ENCODE data around the gene SLC10A7. TPM values are rescaled to one million over a fixed set of nuclear protein-coding genes. Genes with fewer than 3 reads are reported as not detected.
"Not testable (repeated sequence)": the region's sequence is repeated elsewhere in the genome, so short reads cannot be mapped to it uniquely, and the experiment has no call there.

Gene SLC10A7
- total RNA-seq, 1 donor from 2014 or later: 22.9 TPM

- no peaks in the 10 kb centered on the region for H3K27me3 Mint-ChIP-seq
- H3K4me3 Mint-ChIP-seq: no peak overlapping the region
- no peak for DNase-seq
- no peaks in the 10 kb centered on the region for H3K9me3 Mint-ChIP-seq
- intact Hi-C loops (cut with micrococcal nuclease): no loop called here
- H3K27ac Mint-ChIP-seq: no peak overlapping the region
- no peaks in the 10 kb centered on the region for H3K4me1 Mint-ChIP-seq
- H3K36me3 Mint-ChIP-seq (ENCODE audit: low read depth): no peaks in the 10 kb centered on the region
Observed at GRCh38 chr4:146401274-146401673, 120.5 kb downstream of the SLC10A7 start.

- H3K27ac Mint-ChIP-seq: no peak overlapping the region
- H3K9me3 Mint-ChIP-seq: no peaks in the 10 kb centered on the region
- no peaks in the 10 kb centered on the region for H3K36me3 Mint-ChIP-seq (ENCODE audit: low read depth)
- intact Hi-C loops (cut with micrococcal nuclease): no loop called here
- no peak overlapping the region for H3K4me3 Mint-ChIP-seq
- DNase-seq: no peak
- H3K4me1 Mint-ChIP-seq: no peaks in the 10 kb centered on the region
- H3K27me3 Mint-ChIP-seq: no peaks in the 10 kb centered on the region
Observed at GRCh38 chr4:146398896-146399445, 122.8 kb downstream of the SLC10A7 start.

- Mint-ChIP-seq H3K36me3 (ENCODE audit: low read depth) (no peaks in the 10 kb centered on the region), H3K4me1 (no peaks in the 10 kb centered on the region), H3K9me3 (no peaks in the 10 kb centered on the region), H3K27me3 (no peaks in the 10 kb centered on the region), H3K4me3 (no peak overlapping the region), H3K27ac (no peak overlapping the region)
- intact Hi-C loops (cut with micrococcal nuclease): no loop called here
- DNase-seq: no peak
Observed at GRCh38 chr4:146398404-146398803, 123.3 kb downstream of the SLC10A7 start.

- Mint-ChIP-seq H3K9me3 (no peaks in the 10 kb centered on the region), H3K36me3 (ENCODE audit: low read depth) (no peaks in the 10 kb centered on the region), H3K4me3 (no peak overlapping the region), H3K4me1 (no peaks in the 10 kb centered on the region), H3K27ac (no peak overlapping the region), H3K27me3 (no peaks in the 10 kb centered on the region)
- intact Hi-C loops (cut with micrococcal nuclease): no loop called here
- no peak for DNase-seq
Observed at GRCh38 chr4:146389561-146389960, 132.2 kb downstream of the SLC10A7 start.

GRCh38 chr4:146382194-146382593 lies 139.5 kb downstream of the SLC10A7 start:
- Mint-ChIP-seq H3K27me3 (no peaks in the 10 kb centered on the region), H3K4me3 (no peak overlapping the region), H3K36me3 (ENCODE audit: low read depth) (no peaks in the 10 kb centered on the region), H3K4me1 (no peaks in the 10 kb centered on the region), H3K27ac (no peak overlapping the region), H3K9me3 (no peaks in the 10 kb centered on the region)
- intact Hi-C loops (cut with micrococcal nuclease): no loop called here
- DNase-seq: no peak

GRCh38 chr4:146381263-146381872 lies 140.4 kb downstream of the SLC10A7 start:
- no peaks in the 10 kb centered on the region for H3K36me3 Mint-ChIP-seq (ENCODE audit: low read depth)
- no peak for DNase-seq
- no peaks in the 10 kb centered on the region for H3K27me3 Mint-ChIP-seq
- H3K4me3 Mint-ChIP-seq: no peak overlapping the region
- H3K4me1 Mint-ChIP-seq: no peaks in the 10 kb centered on the region
- intact Hi-C loops (cut with micrococcal nuclease): no loop called here
- H3K27ac Mint-ChIP-seq: no peak overlapping the region
- H3K9me3 Mint-ChIP-seq: no peaks in the 10 kb centered on the region

- Mint-ChIP-seq H3K27me3 (no peaks in the 10 kb centered on the region), H3K9me3 (no peaks in the 10 kb centered on the region), H3K4me3 (no peak overlapping the region), H3K27ac (no peak overlapping the region), H3K36me3 (ENCODE audit: low read depth) (no peaks in the 10 kb centered on the region), H3K4me1 (no peaks in the 10 kb centered on the region)
- DNase-seq: no peak
- intact Hi-C loops (cut with micrococcal nuclease): no loop called here
Observed at GRCh38 chr4:146379744-146380143, 142.0 kb downstream of the SLC10A7 start.

- no peaks in the 10 kb centered on the region for H3K36me3 Mint-ChIP-seq (ENCODE audit: low read depth)
- no peak overlapping the region for H3K27ac Mint-ChIP-seq
- intact Hi-C loops (cut with micrococcal nuclease): no loop called here
- no peak overlapping the region for H3K4me3 Mint-ChIP-seq
- H3K27me3 Mint-ChIP-seq: no peaks in the 10 kb centered on the region
- no peaks in the 10 kb centered on the region for H3K9me3 Mint-ChIP-seq
- peaks cover 4% of the 10 kb centered on the region for H3K4me1 Mint-ChIP-seq
- no peak for DNase-seq
Observed at GRCh38 chr4:146371812-146372211, 149.9 kb downstream of the SLC10A7 start.

- DNase-seq: no peak
- Mint-ChIP-seq H3K4me1 (peaks cover 4% of the 10 kb centered on the region), H3K4me3 (no peak overlapping the region), H3K27me3 (no peaks in the 10 kb centered on the region), H3K36me3 (ENCODE audit: low read depth) (no peaks in the 10 kb centered on the region), H3K27ac (no peak overlapping the region), H3K9me3 (no peaks in the 10 kb centered on the region)
- intact Hi-C loops (cut with micrococcal nuclease): no loop called here
Observed at GRCh38 chr4:146370841-146371240, 150.9 kb downstream of the SLC10A7 start.

GRCh38 chr4:146369446-146369845 lies 152.3 kb downstream of the SLC10A7 start:
- H3K27ac Mint-ChIP-seq: no peak overlapping the region
- H3K4me1 Mint-ChIP-seq: peaks cover 4% of the 10 kb centered on the region
- no peaks in the 10 kb centered on the region for H3K36me3 Mint-ChIP-seq (ENCODE audit: low read depth)
- H3K4me3 Mint-ChIP-seq: no peak overlapping the region
- no peak for DNase-seq
- H3K27me3 Mint-ChIP-seq: no peaks in the 10 kb centered on the region
- intact Hi-C loops (cut with micrococcal nuclease): no loop called here
- no peaks in the 10 kb centered on the region for H3K9me3 Mint-ChIP-seq

GRCh38 chr4:146368209-146368608 lies 153.5 kb downstream of the SLC10A7 start:
- Mint-ChIP-seq H3K9me3 (peaks cover 12% of the 10 kb centered on the region), H3K4me1 (peaks cover 5% of the 10 kb centered on the region), H3K4me3 (no peak overlapping the region), H3K27me3 (no peaks in the 10 kb centered on the region), H3K36me3 (ENCODE audit: low read depth) (no peaks in the 10 kb centered on the region), H3K27ac (no peak overlapping the region)
- DNase-seq: no peak
- intact Hi-C loops (cut with micrococcal nuclease): no loop called here

GRCh38 chr4:146367347-146367746 lies 154.4 kb downstream of the SLC10A7 start:
- H3K4me3 Mint-ChIP-seq: no peak overlapping the region
- H3K4me1 Mint-ChIP-seq: peaks cover 5% of the 10 kb centered on the region
- intact Hi-C loops (cut with micrococcal nuclease): no loop called here
- no peak overlapping the region for H3K27ac Mint-ChIP-seq
- H3K36me3 Mint-ChIP-seq (ENCODE audit: low read depth): peaks cover 2% of the 10 kb centered on the region
- H3K27me3 Mint-ChIP-seq: no peaks in the 10 kb centered on the region
- H3K9me3 Mint-ChIP-seq: peaks cover 13% of the 10 kb centered on the region
- no peak for DNase-seq

- intact Hi-C loops (cut with micrococcal nuclease): no loop called here
- peaks cover 2% of the 10 kb centered on the region for H3K4me1 Mint-ChIP-seq
- no peak overlapping the region for H3K4me3 Mint-ChIP-seq
- peaks cover 13% of the 10 kb centered on the region for H3K9me3 Mint-ChIP-seq
- H3K36me3 Mint-ChIP-seq (ENCODE audit: low read depth): peaks cover 7% of the 10 kb centered on the region
- no peaks in the 10 kb centered on the region for H3K27me3 Mint-ChIP-seq
- no peak overlapping the region for H3K27ac Mint-ChIP-seq
- no peak for DNase-seq
Observed at GRCh38 chr4:146359771-146360170, 162.0 kb downstream of the SLC10A7 start.

GRCh38 chr4:146350114-146350513 lies 171.6 kb downstream of the SLC10A7 start:
- H3K27ac Mint-ChIP-seq; H3K36me3 Mint-ChIP-seq (ENCODE audit: low read depth); DNase-seq; intact Hi-C loops (cut with micrococcal nuclease); H3K9me3 Mint-ChIP-seq; H3K4me3 Mint-ChIP-seq; H3K4me1 Mint-ChIP-seq; H3K27me3 Mint-ChIP-seq: not testable (repeated sequence)

- Mint-ChIP-seq H3K4me1 (peaks cover 4% of the 10 kb centered on the region), H3K27ac (no peak overlapping the region), H3K4me3 (no peak overlapping the region), H3K9me3 (no peaks in the 10 kb centered on the region), H3K27me3 (no peaks in the 10 kb centered on the region), H3K36me3 (ENCODE audit: low read depth) (no peaks in the 10 kb centered on the region)
- intact Hi-C loops (cut with micrococcal nuclease): loop anchor here (5.0 kb wide), 1 partner anchor 103 kb away; no protein-coding TSS in a partner anchor
- DNase-seq: no peak
Observed at GRCh38 chr4:146349306-146349705, 172.4 kb downstream of the SLC10A7 start.
